ENCODE results near the gene RAB5A.

RAB5A gene

DNA sequence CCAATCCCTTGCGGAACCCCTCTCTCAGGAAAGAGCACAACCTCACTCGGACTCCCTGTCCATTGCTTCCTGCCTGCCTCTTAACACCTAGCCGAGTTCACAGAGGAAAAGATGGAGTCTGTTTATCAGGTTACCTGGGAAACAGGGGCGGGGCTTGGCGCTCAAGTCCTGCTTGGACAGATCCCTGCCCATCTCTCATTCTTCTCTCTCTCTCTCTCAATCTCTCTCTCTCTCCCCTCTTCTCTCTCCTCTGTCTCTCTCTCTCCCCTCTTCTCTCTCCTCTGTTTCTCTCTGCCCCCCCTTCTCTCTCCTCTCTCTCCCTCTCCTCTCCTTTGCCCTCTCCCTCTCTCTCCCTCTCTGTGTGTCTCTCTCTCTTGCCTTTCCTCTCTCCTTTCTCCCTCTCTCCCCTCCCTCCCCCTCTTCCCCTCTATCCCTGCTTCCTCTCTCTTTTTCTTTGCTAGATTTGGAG lies 12.8 kb upstream of the RAB5A start, which contains the start of gene EFHB:
TSS of gene EFHB (minus strand) at position 120 of the 469 bp plus-strand sequence. CDS start 199 bp downstream, outside the sequence.
- no peak for DNase-seq (ENCODE audit: extremely low read depth, low read depth)
- TF ChIP-seq, protein P1, sequence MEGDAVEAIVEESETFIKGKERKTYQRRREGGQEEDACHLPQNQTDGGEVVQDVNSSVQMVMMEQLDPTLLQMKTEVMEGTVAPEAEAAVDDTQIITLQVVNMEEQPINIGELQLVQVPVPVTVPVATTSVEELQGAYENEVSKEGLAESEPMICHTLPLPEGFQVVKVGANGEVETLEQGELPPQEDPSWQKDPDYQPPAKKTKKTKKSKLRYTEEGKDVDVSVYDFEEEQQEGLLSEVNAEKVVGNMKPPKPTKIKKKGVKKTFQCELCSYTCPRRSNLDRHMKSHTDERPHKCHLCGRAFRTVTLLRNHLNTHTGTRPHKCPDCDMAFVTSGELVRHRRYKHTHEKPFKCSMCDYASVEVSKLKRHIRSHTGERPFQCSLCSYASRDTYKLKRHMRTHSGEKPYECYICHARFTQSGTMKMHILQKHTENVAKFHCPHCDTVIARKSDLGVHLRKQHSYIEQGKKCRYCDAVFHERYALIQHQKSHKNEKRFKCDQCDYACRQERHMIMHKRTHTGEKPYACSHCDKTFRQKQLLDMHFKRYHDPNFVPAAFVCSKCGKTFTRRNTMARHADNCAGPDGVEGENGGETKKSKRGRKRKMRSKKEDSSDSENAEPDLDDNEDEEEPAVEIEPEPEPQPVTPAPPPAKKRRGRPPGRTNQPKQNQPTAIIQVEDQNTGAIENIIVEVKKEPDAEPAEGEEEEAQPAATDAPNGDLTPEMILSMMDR (IDR thresholded peaks at IDR 0.05; ENCODE audit: low read depth, low read length) = no peak

DNA sequence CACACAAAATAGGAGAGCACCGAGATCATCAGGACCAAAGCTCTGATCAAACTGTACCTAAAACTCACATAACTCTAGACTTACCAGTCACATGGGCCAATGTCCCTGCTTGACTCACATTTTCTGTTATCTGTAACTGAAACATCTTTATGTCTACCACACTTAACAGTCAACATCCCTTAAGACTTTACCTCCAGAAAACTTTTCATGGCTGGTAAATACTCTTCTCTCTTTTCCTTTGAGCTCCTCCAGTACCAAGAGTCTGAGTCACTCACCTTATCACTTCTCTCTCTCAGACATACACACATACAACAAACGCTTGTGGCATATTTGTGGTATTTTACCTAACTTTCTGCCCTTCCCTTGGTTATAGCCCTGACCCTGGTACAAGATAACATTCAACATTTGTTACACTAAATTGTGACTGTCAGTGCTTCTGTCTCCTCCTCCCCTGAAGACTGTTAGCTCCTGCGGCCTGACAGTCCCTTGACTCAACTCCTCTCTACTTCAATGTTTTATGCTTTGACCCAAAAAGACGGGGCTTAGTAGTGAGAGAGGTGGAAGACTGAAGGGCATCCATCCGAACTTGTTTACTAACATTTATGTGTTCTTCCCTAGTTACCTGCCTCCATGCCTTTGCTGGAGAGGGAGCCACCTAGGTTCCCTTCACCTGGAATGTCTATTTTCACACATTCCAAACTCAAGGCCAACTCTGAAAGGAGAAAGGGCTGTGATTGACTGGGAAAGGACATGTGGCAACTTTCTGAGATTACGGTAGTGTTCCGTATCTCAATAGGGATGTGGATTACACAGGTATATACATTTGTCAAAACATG lies 9.2 kb upstream of the RAB5A start:
- TF ChIP-seq, protein P1 (IDR thresholded peaks at IDR 0.05; ENCODE audit: low read depth, low read length) = no peak
- no peak for DNase-seq (ENCODE audit: extremely low read depth, low read depth)

DNA sequence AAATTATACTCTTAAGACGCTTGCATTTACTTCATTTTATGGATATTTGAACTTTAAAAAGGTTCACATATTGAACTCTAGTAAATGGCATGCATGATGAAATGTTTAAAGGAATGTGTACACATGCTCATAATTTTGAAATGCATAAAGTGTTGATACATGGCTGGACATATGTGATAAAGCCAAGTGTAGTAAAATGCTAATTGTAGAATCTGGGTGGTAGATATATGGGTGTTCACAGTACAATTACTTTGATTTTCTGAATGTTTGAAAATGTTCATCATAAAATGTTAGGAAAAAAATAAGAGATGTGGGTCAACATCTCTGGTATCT lies 8.6 kb upstream of the RAB5A start:
- DNase-seq (ENCODE audit: extremely low read depth, low read depth) = no peak
- TF ChIP-seq, protein P1 (IDR thresholded peaks at IDR 0.05; ENCODE audit: low read depth, low read length) = no peak

GRCh38 chr3:19940643-19941042 lies 6.3 kb upstream of the RAB5A start:
- TF ChIP-seq, protein P1 (IDR thresholded peaks at IDR 0.05; ENCODE audit: low read depth, low read length) = no peak
- DNase-seq (ENCODE audit: extremely low read depth, low read depth) = no peak

DNA sequence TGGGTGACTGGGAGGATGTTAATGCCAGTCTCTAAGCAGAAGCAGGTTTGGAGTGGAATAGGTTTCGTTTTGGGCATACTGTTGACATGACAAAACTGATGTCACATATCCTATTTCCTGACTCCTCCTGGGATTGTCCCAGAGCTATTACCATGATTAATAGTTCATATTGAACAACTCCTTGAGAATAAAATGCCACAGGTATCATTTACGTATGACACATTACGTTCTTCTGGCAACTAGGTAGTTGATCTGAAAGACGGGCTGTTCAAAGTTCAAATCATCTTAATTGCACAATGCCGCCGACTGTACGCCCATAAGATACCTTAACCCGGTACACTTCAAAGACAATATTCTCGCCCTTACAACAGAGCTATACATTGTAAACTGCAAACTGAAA lies 1.4 kb upstream of the RAB5A start:
- TF ChIP-seq, protein P1 (IDR thresholded peaks at IDR 0.05; ENCODE audit: low read depth, low read length) = no peak

DNA sequence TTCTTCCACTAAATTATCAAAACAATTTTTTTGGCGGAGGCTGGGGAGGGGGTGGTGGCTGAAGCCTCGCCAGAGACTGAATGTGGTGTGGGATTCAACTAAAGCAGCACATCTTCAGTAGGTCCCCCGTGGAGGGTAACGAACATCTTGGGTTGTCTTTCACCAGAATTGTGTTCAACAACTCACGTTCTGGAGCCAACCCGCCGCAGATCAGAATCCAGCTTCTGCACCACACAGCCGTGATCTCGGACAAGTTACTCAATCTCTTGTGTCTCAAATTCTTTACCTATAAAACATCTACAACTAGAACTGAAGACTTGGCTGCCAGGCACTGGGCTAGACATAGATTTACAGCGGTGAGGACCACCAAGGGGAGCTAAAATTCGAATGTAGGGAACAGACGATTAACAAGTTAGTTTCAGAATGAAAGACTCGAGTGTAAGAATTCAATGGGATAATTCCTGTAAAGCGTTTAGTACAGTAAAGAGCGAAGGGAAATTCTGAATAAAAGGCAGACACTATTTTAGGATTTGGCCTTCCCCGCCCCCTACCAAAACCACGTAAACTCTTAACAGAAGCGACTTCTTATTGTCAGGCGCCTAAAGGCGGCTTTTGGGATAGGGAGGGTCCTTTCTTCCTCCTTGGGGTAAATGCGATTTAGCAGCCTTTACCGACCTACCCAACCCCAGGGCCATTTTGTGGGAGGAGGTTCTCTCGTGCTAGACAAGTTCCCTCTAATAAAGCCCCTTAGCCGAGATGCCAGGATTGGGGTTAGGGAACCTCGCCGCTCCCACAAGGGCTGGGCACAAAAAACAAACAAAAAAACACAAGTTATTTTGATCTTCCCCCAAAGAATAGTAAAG lies 697 bp upstream of the RAB5A start:
- peak; percentile 0 for DNase-seq (ENCODE audit: extremely low read depth, low read depth)
- TF ChIP-seq, protein P1 (IDR thresholded peaks at IDR 0.05; ENCODE audit: low read depth, low read length) = no peak

More for the DNA sequence above, 1.4 kb upstream of the RAB5A start:
- DNase-seq (ENCODE audit: extremely low read depth, low read depth) = no peak

Measured in AG09319 (cell line).